TTC549 (cell line): ENCODE results near the gene MARCHF9.

Experiments used
- FAIRE-seq: peaks from 2 replicates; lab custom pipeline; 2012; peaks lifted over from hg19 to GRCh38; lab: Jason Lieb, UNC

MARCHF9 gene

DNA sequence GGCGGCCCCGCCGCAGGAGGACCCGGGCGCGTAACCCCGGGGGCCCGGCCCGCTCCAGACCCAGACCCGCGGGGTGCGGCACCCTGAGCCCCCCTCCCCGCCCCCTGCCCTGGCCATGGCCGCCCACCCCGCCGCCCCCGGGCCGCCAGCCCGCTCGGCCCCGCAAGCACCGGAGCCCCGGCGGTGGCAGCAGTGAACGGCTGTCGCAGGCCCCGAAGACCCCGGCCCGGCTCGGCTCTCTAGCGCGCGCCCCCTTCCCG lies 221 bp downstream of the MARCHF9 start:
- no peak for FAIRE-seq

- no peak for FAIRE-seq
Measured at GRCh38 chr12:57755454-57756372, 810 bp downstream of the MARCHF9 start.

- no peak for FAIRE-seq
Measured at GRCh38 chr12:57756406-57757341, 1.8 kb downstream of the MARCHF9 start.

DNA sequence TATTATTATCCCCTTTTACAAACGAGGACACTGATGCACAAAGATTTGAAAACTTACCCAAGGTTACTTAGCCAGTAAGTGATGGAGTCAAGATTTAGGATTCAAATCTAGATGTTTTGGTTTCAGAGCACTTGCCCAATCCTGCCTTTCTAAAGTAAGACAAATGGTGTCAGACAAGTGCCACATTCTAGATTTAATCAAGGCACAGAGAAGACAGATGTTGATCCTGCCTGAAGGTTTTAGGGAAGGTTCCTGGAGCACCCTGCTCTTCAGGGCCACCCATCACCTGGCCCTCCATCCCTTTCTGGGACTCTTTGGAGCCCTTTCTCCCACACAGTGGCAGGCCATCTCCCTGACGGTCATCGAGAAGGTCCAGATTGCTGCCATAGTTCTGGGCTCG lies 2.9 kb downstream of the MARCHF9 start:
- FAIRE-seq: no peak

- no peak for FAIRE-seq
Measured at GRCh38 chr12:57758552-57759359, 3.9 kb downstream of the MARCHF9 start.

- no peak for FAIRE-seq
Measured at GRCh38 chr12:57759360-57759980, 4.6 kb downstream of the MARCHF9 start.

- FAIRE-seq: no peak
Measured at GRCh38 chr12:57760347-57760982, 5.6 kb downstream of the MARCHF9 start.

- FAIRE-seq: no peak
Measured at GRCh38 chr12:57761391-57761998, 6.6 kb downstream of the MARCHF9 start.

DNA sequence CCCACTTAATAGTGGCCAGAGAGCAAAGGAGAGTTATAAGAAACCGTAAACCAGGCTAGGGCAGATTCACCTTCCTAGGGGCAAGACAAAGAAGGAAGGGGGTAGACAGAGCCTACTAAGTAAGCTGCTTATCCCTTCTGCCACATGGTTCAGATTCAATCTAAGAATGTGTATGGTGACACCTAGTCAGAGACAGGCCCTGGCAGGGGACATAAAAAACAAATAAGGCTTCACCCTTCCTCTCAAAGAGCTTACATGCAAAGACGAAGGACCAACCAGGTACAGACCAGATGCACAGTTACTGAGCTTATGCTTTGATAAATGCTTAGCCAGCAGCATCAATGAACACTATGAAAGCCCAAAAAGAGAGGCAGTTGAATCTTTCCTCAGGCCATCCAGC lies 7.6 kb downstream of the MARCHF9 start:
- FAIRE-seq: no peak

DNA sequence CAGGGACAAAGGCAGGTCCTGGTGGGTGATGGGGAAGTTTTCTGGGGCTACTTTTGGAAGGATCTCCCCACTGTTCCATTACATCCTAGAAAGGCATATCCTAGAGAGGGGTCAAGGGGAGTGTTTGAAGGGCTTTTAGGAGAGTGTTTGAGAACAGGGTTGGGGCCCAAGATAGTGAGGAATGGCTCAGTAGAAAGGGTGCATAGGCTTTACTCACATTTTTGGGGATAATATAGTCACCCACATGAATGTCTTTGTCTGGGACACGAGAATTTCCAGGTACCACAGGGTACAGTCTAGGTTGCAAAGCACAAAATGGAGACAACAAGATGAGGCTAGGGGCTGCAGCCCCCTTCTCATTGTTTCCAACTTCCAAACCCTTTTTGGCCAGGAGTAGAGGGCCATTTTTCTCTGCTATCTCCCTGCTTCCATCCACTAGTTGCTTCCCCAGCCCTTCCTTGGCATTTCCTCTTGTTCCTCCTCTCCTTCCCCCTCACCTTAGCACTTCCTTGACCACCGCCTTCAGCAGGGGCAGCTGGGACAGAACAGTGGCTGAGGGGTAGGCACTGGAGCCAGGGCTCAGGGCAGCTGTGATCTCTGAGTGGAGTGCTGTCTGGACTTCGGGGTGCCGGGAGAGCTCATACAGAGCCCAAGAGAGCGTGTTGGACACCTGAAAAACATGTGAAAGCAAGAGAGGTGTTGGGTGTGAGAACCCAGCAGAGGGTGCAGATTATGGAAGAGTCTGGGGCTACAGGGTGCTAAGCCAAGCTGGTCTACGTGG lies 9.2 kb downstream of the MARCHF9 start:
- no peak for FAIRE-seq

DNA sequence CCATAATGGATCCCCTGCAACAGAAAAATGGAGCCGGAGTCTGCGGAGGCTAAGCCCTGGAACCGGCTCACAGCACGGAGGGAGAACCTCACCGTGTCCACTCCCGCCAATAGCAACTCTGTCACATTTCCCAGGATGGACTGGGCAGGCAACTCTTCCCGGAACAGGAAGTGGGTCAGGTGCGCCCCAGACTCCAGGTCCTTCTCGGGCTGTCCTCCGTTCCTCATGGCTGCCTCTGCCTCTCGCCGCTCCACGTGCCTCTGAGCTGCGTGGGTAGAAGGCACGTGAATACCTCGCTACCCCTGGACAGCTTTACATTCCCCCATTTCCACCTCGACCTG lies 9.7 kb downstream of the MARCHF9 start:
- FAIRE-seq: no peak

GRCh38 chr12:57765003-57765697 lies 10.2 kb downstream of the MARCHF9 start:
- FAIRE-seq: no peak

DNA sequence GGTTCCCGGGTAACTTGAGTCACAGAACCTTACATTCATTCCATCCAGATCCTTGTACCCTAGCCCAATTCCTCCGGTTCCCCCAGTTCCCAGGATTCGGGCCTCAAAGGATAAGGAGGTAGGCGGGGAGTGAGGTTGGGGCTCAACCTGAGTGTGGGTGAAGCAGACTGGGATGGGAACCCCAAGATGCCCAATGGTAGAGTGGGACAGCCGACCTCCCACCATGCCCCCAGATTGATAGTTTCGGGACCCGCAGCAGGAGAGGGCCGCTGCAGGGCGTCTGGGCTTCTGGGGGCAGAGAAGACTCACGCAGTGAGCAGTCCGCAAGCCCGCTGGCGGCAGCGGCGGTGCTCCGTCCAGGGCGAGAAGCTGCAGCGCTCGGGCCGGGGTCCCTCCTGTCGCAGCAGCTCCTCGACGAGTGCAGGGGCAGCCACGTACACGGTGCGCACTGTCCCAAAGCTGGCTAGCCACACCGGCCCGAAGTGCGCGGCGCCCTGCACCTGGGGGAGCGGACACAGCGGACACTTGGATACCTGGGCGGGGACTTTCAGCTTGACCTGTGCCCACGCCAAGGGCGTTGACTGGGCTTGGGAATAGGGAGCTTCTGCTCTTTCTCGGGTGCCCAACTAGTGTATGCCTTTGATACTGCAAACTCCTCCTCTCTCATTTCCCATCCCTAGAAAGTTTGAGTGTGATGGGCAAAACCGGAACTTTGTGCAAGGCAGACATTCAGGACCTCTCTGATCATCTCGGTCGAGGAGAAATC lies 11.0 kb downstream of the MARCHF9 start:
- FAIRE-seq: no peak

- no peak for FAIRE-seq
Measured at GRCh38 chr12:57766464-57767304, 11.8 kb downstream of the MARCHF9 start, which contains the start of gene CYP27B1. CYP27B1 (minus strand) TSS chr12:57767078; CDS start chr12:57767041, 37 bp downstream.

DNA sequence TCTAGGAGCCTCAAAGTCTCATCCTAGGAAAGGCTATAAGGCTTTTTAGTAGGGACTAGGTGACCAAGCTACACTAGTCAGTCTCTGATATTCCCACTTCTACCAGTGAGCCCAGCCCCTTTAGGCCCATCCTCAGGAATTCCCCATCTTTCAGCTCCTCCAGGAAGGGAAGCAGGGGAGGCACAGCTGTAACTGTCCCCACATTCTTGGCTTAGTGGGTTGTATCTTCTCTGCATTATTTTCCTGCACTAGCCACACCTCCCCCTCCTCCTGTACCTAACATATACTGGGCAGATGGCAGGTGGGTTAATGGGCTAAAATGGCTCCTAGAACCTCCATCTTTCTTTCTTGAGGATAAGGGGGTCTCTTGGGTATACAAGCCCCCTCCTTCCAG lies 12.4 kb downstream of the MARCHF9 start:
- no peak for FAIRE-seq

DNA sequence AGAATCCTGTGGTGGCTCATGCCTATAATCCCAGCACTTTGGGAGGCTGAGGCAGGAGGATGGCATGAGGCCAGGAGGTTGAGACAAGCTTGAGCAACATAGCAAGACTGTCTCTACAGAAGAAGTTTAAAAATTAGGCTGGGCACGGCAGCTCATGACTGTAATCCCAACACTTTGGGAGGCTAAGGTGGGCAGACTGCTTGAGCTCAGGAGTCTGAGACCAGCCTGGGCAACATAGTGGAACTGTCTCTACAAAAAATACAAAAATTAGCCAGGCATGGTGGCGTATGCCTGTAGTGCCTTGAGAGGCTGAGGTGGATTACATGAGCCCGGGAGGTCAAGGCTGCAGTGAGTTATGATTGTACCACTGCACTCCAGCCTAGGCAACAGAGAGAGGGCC lies 13.0 kb downstream of the MARCHF9 start:
- FAIRE-seq: no peak

DNA sequence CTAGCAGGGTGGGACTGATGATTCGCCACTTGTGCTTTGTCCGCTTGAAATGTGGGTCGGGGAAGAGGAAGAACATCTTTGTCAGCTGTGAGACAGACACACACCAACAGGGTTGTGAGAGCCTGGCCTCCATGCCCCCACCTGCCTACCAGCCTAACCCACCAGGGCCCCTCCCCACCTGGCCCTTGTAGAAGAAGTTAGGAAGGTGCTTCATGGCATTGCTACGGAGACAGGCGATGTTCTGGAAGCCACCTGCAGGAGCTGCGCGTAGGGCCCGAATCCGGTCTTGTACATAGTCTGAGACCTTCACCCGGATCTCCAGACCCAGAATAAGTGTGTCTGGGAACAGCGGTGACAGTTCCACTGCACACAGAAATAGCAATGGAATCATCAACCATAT lies 14.7 kb downstream of the MARCHF9 start:
- FAIRE-seq: no peak

GRCh38 chr12:57770734-57771133 lies 15.8 kb downstream of the MARCHF9 start:
- FAIRE-seq: no peak
